GM18861 (cell line): ENCODE data around the gene OPTC.
"Not testable (repeated sequence)": the region's sequence is repeated elsewhere in the genome, so short reads cannot be mapped to it uniquely, and the experiment has no call there.

Source experiments
- ATAC-seq: cut with Tn5 transposase; IDR thresholded peaks from one replicate; pipeline ENCODE4 v1.9.1; 2021; ENCODE audit not compliant: unreplicated experiment

Gene OPTC

GRCh38 chr1:203465146-203465798, 28.7 kb upstream of the OPTC start:
- ATAC-seq = no peak

- ATAC-seq = no peak
Observed at GRCh38 chr1:203465948-203466347, 28.0 kb upstream of the OPTC start.

- ATAC-seq = not testable (repeated sequence)
Observed at GRCh38 chr1:203466906-203467549, 26.9 kb upstream of the OPTC start.

GRCh38 chr1:203467550-203467921, 26.4 kb upstream of the OPTC start:
- no peak for ATAC-seq

- no peak for ATAC-seq
Observed at GRCh38 chr1:203468326-203468725, 25.6 kb upstream of the OPTC start.

GRCh38 chr1:203470240-203470639, 23.7 kb upstream of the OPTC start:
- no peak for ATAC-seq

GRCh38 chr1:203471841-203472240, 22.1 kb upstream of the OPTC start:
- no peak for ATAC-seq

DNA sequence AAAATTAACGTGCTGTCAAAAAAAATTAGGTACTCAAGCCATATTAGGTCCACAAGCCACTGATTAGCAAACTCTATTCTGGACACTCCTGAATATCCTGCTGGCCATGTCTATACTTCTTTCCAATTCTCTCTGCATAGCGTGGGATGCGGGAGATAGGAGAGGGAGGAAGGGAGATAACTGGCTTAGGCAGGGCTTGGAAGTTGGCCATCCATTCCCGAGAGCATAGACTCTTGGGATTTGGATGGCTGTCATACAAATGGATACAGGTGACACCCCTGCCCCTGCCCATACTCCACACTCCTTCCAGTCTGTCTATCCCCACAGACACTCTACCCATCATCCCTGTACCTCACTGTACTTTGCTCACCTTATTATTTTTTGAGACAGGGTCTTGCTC, 20.7 kb upstream of the OPTC start:
- no peak for ATAC-seq

- ATAC-seq = no peak
Observed at GRCh38 chr1:203473781-203474305, 20.1 kb upstream of the OPTC start.

DNA sequence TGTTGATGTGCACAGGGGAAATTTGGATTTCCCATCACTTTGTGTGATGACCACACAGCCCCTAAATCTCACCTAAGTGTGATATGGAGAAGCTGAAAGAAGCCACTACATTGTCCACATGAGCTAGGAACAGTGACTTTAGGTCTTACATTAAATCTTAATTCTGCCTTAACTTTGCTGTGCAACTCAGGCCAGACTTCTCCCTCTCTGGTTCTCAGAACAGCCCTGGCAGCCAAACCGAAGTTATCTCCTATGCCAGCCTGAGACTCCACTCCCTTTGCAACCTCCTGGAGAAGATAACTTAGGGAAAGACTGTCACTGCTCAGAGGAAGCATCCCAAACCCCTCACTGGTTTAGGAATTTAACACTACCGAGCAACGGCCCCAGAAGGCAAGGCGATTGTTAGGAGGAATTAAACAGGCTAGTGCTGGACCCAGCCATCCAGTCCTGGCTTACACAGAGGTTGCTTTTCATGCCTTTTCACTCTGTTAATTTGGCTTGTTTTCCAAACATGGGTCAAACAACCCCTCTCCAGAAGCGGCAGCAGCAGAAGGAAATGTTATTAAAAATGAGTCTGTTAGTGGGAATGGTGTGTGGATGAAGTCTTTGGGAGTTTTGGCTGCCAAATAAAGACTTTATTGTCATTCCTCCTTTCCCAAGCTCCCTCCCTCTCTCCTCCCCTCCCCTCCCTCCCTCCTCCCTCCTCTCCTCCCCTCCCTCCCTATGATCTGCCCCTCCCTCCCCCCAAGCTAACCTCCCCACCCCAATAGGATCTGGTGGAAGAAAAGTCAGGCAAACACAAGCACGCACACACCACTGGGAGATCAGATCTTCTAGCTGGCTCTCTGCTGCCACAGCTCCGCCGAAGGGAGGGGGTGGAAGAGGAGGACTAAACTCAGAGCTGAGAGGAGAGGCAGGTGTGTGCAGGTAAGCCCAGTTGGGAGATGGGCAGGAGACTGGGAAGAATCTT, 18.7 kb upstream of the OPTC start, which contains the start of gene PRELP:
Gene PRELP (plus strand): TSS at position 795 of the 970 bp plus-strand sequence. CDS start 7,379 bp downstream, outside the sequence.
- ATAC-seq = no peak

- no peak for ATAC-seq
Observed at GRCh38 chr1:203476216-203476814, 17.6 kb upstream of the OPTC start.

- ATAC-seq = no peak
Observed at GRCh38 chr1:203477748-203478147, 16.2 kb upstream of the OPTC start.

DNA sequence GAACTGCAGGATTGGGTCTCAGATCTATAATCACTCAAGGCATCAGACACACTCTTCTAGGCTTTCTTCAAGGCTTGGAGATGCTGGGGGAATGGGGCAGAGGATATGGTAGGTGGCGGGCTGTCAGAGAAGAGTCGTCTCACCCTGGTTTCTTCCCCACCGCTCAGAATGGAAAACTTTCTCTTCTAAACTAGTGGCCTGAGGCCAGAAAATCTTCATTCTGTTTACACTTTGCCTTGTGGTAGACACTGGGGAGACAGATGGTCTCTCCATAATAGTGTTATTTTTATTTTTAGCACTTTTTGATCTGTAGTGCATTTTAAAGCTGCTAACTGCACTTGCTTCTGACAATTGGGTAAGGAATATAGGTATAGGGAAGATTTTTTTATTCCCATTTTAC, 15.7 kb upstream of the OPTC start:
- ATAC-seq = no peak

DNA sequence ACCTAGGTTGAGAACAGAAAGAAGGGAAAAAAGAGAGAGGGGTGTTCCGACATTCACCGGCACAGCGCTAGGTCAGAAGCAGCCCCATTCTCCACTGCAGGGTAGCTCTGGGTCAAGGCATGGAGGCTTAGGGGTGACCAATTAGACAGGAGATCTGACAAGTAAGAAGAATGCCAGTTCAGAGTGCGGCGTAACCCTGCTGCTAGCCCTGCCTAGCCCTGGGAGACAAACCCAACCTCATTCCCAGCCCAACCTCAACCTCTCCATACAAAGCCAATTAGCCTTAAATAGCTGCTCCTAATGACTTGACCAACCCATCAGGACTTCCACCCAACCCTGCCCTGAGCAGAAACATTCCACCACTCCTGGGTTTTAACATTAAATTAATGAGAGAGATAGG, 15.0 kb upstream of the OPTC start:
- no peak for ATAC-seq

DNA sequence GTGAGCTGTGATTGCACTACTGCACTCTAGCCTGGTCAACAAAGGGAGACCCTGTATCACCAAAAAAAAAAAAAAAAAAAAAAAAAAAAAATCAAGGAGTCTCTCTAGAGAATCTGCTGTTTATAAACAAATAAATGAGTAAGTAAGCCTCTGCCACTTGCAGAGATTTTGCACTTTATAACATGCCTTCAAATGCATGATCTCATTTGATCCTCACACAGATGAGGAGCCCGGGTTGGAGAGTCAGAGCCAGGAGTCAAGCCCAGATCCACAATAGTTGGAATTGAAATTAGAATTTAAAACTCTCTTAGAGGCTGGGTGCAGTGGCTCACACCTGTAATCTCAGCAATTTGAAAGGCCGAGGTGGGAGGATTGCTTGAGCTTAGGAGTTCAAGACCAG, 14.3 kb upstream of the OPTC start:
- no peak for ATAC-seq

- no peak for ATAC-seq
Observed at GRCh38 chr1:203480084-203480483, 13.9 kb upstream of the OPTC start.

DNA sequence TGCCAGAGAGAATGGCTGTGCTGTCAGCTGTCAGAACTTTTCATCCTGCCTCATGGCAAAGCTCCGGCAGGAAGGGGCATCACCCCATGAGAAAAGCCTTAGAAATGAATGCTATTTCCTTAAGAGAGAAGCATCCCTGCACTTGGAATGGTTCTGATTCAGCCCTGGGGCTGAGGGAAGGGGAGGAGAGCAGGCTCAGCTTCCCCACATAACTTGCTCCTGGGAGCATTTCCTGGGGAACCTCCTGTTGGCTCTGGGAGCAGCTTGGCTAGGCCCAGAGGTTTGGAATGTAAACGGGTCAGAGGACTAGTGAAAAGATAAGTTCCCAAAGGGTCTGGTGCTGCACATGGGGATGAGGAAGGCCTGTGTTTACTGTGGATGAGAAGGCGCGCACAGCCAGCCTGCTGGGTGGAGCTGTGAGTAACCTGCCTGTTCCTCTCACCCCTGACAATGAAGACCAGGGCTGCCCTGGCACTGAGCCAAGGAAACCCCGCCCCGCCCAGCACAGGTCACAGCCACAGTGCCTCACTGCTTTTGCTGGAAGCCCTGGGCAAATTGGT, 13.3 kb upstream of the OPTC start:
- ATAC-seq = no peak

DNA sequence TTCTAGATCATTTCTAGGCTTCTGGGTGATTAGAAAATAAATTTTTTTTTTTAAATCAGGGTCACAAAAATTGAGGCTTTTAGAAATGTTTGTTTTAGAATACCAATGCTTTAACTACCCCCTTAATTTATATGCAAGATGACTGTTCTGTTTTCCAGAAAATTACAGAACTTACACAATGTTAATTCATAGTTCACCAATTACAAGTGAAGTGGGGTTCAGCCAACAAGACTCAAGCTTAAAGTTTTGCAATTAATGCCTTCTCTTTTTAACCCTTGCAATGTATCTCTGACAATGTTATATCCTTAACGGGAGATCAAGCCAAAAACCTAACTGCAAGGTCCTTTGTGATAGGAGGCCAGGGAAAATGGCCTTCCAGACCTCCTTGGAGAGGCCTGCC, 12.8 kb upstream of the OPTC start:
- no peak for ATAC-seq

DNA sequence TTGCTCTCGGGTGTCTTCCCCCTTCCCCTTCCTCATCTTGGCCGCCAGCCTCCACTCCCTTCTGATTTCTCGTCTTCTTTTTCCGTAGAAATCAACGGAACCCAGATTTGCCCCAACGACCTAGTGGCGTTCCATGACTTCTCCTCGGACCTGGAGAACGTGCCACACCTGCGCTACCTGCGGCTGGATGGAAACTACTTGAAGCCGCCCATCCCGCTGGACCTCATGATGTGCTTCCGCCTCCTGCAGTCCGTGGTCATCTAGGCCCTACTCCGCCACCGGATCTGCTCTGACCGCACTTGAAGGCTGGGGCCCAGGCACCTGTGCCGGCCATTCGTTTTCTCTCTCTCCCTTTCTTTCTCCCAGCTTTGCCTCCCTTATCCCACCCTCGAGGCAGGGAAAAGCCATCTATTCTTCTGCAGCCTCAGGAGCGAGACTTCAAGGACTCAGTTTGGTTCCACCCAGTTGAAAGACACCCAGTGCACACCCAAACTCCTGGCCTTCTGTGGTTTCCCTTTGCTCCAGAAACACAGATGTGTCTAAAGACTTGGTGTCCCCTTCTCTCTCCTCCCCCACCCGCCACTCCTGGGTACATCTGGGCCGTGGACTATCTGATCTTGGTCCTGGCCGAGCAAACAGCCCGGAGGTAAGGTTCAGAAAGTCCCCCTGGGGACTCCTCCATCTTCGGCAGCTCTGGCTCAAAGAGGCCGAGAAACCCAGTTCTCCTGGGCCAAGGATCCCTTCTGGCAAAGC, 7.2 kb upstream of the OPTC start:
- no peak for ATAC-seq

DNA sequence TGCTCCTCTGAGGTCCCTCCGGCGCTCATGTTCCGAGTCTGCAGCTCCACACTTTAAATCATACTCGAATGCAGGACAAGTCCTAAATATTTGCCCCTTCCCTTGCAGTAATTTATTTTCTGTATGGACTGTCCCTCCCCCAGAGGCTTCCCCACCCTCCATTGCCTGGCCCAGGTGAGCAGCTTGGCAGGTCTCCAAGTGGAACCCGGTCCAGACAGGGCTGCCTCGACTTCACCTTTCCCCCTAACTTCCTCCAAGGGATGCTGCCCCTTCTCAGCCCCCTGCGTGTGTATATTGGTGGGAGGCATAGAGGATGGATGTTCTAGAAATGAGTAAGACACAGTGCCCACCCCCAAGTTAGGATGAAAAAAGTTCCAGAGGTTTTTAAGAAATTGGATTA, 5.4 kb upstream of the OPTC start:
- ATAC-seq = no peak
